HepG2 (cell line): Measurements from ENCODE around the gene ZNF275. TPM values are rescaled to one million over a fixed set of nuclear protein-coding genes. Genes with fewer than 3 reads are reported as not detected.

ENCODE experiments used
- ATAC-seq: fragments of 200-7000 bp; cut with Tn5 transposase; 3 replicates; pipeline ENCODE4 v1.9.1; 2020; ENCODE audit warnings: mild to moderate bottlenecking, moderate library complexity
- BruUV-seq: library from RNA; stranded (reverse); fragments of 400-500 nt; replicated peaks from 2 replicates; lab custom pipeline; 2021; lab: Mats Ljungman, UMichigan
- CTCF ChIA-PET: fragments of 300-600 bp; formaldehyde crosslinking; extraction: SDS; loops from one replicate; lab custom pipeline; 2021; ENCODE audit warnings: low total read pairs, inconsistent platforms, low intra/inter-chr PET ratio; lab: Yijun Ruan, JAX
- POLR2A ChIA-PET: fragments of 350-600 bp; sonication (Branson Sonifier 250); formaldehyde crosslinking; loops from one replicate; lab custom pipeline; 2020; ENCODE audit warnings: antibody characterized with exemption, inconsistent platforms; lab: Yijun Ruan, JAX
- DNase-seq: peaks from one replicate; pipeline ENCODE4 v3.0.0-alpha.2; 2015; ENCODE audit warnings: low spot score
- FAIRE-seq: peaks from 3 replicates; lab custom pipeline; 2011; peaks lifted over from hg19 to GRCh38; lab: Jason Lieb, UNC
- H2AFZ ChIP-seq: one replicate; pipeline ENCODE4 v1.6.1; 2011; ENCODE audit warnings: low read length, inconsistent platforms
- H3K27ac ChIP-seq: fragments of 300-600 bp; 3 replicates; pipeline ENCODE4 v1.8.0; 2011; ENCODE audit warnings: mixed run types, mild to moderate bottlenecking, mixed read lengths, low read length, inconsistent platforms; ENCODE audit not compliant: insufficient read depth; ENCODE audit errors: extremely low read length
- H3K27me3 ChIP-seq, 2 experiments: fragments of 200-600 bp in 1 of 2; 2 replicates in 1 of 2; 3 replicates in 1 of 2; pipeline versions ENCODE4 v1.6.0 to v1.8.0; 2011; ENCODE audit warnings: low read length in 2 of 2, mild to moderate bottlenecking in 2 of 2, moderate library complexity in 2 of 2, inconsistent platforms in 1 of 2; ENCODE audit not compliant: insufficient read depth in 2 of 2, control insufficient read depth in 1 of 2
- H3K36me3 ChIP-seq, 2 experiments: fragments of 200-600 bp in 1 of 2; replicated peaks in 1 of 2; 2 replicates in 1 of 2; 3 replicates in 1 of 2; pipeline versions ENCODE4 v1.5.1 to v1.8.0; 2011; ENCODE audit warnings: low read length in 2 of 2, inconsistent platforms in 1 of 2; ENCODE audit not compliant: insufficient read depth in 2 of 2, control insufficient read depth in 1 of 2
- H3K4me1 ChIP-seq: 2 replicates; pipeline ENCODE4 v1.5.1; 2012; ENCODE audit warnings: low read length, inconsistent platforms; ENCODE audit not compliant: insufficient read depth
- H3K4me2 ChIP-seq: 2 replicates; pipeline ENCODE4 v1.6.0; 2011; ENCODE audit warnings: low read depth, low read length, inconsistent platforms
- H3K4me3 ChIP-seq, 3 experiments: fragments of 200-600 bp in 1 of 3; sonication (generic), shearing (Covaris generic) in 1 of 3; replicated peaks in 1 of 3; 2 replicates each; pipeline ENCODE4 v1.5.1; 2011 to 2016; ENCODE audit warnings: low read length in 3 of 3, inconsistent platforms in 2 of 3, low read depth in 2 of 3, mild to moderate bottlenecking in 2 of 3, control low read depth in 1 of 3, mixed read lengths in 1 of 3; ENCODE audit not compliant: insufficient read depth in 1 of 3
- H3K79me2 ChIP-seq: one replicate; pipeline ENCODE4 v1.6.1; 2011; ENCODE audit warnings: low read length, inconsistent platforms; ENCODE audit not compliant: insufficient read depth
- H3K9ac ChIP-seq: 2 replicates; pipeline ENCODE4 v1.6.0; 2011; ENCODE audit warnings: mild to moderate bottlenecking, low read depth, low read length, inconsistent platforms; ENCODE audit not compliant: insufficient read depth
- H3K9me3 ChIP-seq: 2 replicates; pipeline ENCODE4 v1.5.1; 2012; ENCODE audit warnings: mild to moderate bottlenecking, low read length
- H4K20me1 ChIP-seq: 2 replicates; pipeline ENCODE4 v1.6.0; 2011; ENCODE audit warnings: inconsistent platforms, mild to moderate bottlenecking, low read length, moderate library complexity; ENCODE audit not compliant: insufficient read depth
- EED ChIP-seq: sonication (generic); formaldehyde crosslinking; IDR thresholded peaks from 2 replicates; pipeline ENCODE4 v1.5.0; 2020; ENCODE audit warnings: mild to moderate bottlenecking, missing genetic modification reagents
- MNT ChIP-seq: fragments of 450-650 bp; IDR thresholded peaks from 2 replicates; pipeline ENCODE4 v1.6.1; 2016
- ZNF646 ChIP-seq: sonication (generic); formaldehyde crosslinking; IDR thresholded peaks from 2 replicates; pipeline ENCODE4 v1.9.0; 2021; ENCODE audit warnings: mild to moderate bottlenecking, missing genetic modification reagents
- WGBS: methylation state at CpG from one replicate; pipeline ENCODE4 v1.1.6; 2017; ENCODE audit warnings: low lambda C conversion rate; 5-methylcytosine and 5-hydroxymethylcytosine counted together
- in situ Hi-C: cut with HindIII; loops from 2 replicates; pipeline ENCODE4 v1.10.0; 2017; ENCODE audit warnings: low pct_unique_long_range_greater_than_20kb; ENCODE audit not compliant: extremely low pct_ligation_motif_present
- intact Hi-C: fragments of 100-400 bp; cut with micrococcal nuclease; formaldehyde crosslinking; loops from one replicate; pipeline ENCODE4 v1.10.0; 2022; ENCODE audit not compliant: unreplicated experiment
- polyA plus RNA-seq, 8 experiments: library from polyadenylated mRNA; depleted of rRNA in 3 of 8; stranded (reverse) in 7 of 8; unstranded in 1 of 8; fragments of >200 nt; fragmentation: Illumina TruSeq in 4 of 8; extraction: Trizol in 4 of 8; gene quantifications; 2 replicates each; pipeline versions ENCODE4 v1.2.1 to v1.2.3, GENCODE V29; 2011 to 2016; ENCODE audit warnings: low read depth in 4 of 8, missing spikeins in 1 of 8, mixed read lengths in 1 of 8; ENCODE audit not compliant: insufficient read depth in 1 of 8
- total RNA-seq, 5 experiments: library from RNA; depleted of rRNA; stranded (reverse); fragments of >200 nt; fragmentation: Illumina TruSeq; extraction: Trizol; gene quantifications; 2 replicates each; pipeline ENCODE4 v1.2.3, GENCODE V29; 2016; ENCODE audit warnings: low read depth in 1 of 5

ZNF275 gene
- total and polyA plus RNA-seq, 2 of the 13 experiments (the other 11 are each of a cell fraction or from before 2014, with no cell fraction given), result 6.4 to 11.8 TPM

- Histone ChIP-seq H3K9ac (peak overlapping the region; percentile 40; the same call in 1 of the 2 replicates), H3K27me3 (peaks cover 0 to 6% of the 10 kb centered on the region in 2 experiments; a peak in 1 of 5 replicates), H3K4me2 (peak overlapping the region; percentile 69; the same call in 1 of the 2 replicates), H3K27ac (peak overlapping the region; percentile 65), H3K4me3 (no peak overlapping the region), H3K9me3 (no peaks in the 10 kb centered on the region), H3K36me3 (no peaks in the 10 kb centered on the region), H3K4me1 (peaks cover 19% of the 10 kb centered on the region), H4K20me1 (no peaks in the 10 kb centered on the region), H3K79me2 (no peaks in the 10 kb centered on the region), H2AFZ (no peak overlapping the region)
- intact Hi-C loops, result no loop called here
- in situ Hi-C loops, result no loop called here
- FAIRE-seq, result peak; percentile 70
- WGBS, result 49% methylated on average over 3 of the region's 3 CpGs
- POLR2A ChIA-PET, result no interaction called here
- DNase-seq, result no peak
- TF ChIP-seq EED (CRISPR knock-in tag) (no peak), MNT (peak; percentile 57), ZNF646 (0 out of 2 replicates have a peak, but pooled peaks have one; percentile 58)
- CTCF ChIA-PET, result no interaction called here
- BruUV-seq, result no TSS peak
- ATAC-seq, result no peak
Measured at GRCh38 chrX:153382563-153383482, 48.9 kb downstream of the ZNF275 start.
